ENCODE results near the gene THAP12. TPM values are rescaled to one million over a fixed set of nuclear protein-coding genes. Genes with fewer than 3 reads are reported as not detected.
"Not testable (repeated sequence)": the region's sequence is repeated elsewhere in the genome, so short reads cannot be mapped to it uniquely, and the experiment has no call there.

The THAP12 gene, protein sequence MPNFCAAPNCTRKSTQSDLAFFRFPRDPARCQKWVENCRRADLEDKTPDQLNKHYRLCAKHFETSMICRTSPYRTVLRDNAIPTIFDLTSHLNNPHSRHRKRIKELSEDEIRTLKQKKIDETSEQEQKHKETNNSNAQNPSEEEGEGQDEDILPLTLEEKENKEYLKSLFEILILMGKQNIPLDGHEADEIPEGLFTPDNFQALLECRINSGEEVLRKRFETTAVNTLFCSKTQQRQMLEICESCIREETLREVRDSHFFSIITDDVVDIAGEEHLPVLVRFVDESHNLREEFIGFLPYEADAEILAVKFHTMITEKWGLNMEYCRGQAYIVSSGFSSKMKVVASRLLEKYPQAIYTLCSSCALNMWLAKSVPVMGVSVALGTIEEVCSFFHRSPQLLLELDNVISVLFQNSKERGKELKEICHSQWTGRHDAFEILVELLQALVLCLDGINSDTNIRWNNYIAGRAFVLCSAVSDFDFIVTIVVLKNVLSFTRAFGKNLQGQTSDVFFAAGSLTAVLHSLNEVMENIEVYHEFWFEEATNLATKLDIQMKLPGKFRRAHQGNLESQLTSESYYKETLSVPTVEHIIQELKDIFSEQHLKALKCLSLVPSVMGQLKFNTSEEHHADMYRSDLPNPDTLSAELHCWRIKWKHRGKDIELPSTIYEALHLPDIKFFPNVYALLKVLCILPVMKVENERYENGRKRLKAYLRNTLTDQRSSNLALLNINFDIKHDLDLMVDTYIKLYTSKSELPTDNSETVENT
- total RNA-seq: 10 to 100 TPM; 50.8 to 53.1 TPM

DNA sequence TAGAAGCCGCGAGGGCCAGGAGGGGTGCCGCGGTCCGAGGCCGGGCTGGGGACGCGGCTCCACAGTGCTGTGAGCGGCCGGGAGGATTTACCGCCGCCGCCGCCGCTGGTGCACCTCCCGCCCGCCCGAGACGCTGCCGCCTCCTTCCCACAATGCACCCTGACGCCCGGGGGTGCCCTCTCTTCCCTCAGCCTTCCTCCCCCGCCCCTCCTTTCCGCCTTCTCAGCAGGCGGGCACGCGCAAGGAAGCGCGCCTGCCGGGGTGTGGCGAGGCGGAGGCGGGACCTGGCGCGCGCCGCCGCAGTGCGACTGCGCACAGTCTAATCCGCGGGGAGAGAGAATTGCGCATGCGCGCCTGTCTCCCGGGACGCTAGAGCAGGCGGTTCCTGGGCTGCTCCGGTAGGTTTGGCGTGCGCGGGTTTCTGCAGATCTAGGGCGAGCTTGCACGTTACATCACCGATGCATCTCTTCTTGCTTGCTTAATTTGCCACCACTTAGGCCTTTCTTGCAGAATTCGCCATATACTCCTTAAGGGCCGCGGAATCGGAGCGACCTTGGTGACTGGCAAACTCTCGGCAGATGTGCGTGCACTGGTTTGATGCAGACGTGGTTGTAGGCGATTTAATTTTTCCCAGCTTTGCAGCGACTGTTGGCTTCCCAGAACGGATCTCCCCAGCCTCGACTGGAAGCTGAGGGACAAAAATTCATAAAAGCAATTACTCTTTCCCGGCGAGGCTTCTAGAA is at the start of gene THAP12, which contains the start of gene GVQW3:
TSS of gene THAP12 (minus strand) at position 156 of the 743 bp plus-strand sequence. CDS start 296 bp downstream, outside the sequence.
TSS of gene GVQW3 (plus strand) at position 347 of the 743 bp plus-strand sequence. CDS start 506 bp downstream, outside the sequence.
- Mint-ChIP-seq H3K27me3 (ENCODE audit: low read depth) (no peaks in the 10 kb centered on the region), H3K4me3 (peak within 1 kb of the TSS; percentile 95), H3K9me3 (ENCODE audit: insufficient read depth) (no peaks in the 10 kb centered on the region), H3K4me1 (ENCODE audit: low read depth) (peaks cover 48% of the 10 kb centered on the region), H3K27ac (peak within 1 kb of the TSS; percentile 96), H3K36me3 (ENCODE audit: low read depth) (peaks cover 11% of the 10 kb centered on the region)
- DNase-seq: peak; percentile 98
- peak; percentile 88 for ATAC-seq
- CTCF ChIA-PET: interaction anchor here (1.1 to 2.4 kb wide), 2 partner anchors 173 to 174 kb away, joined by 5 to 8 read pairs; no protein-coding TSS in a partner anchor
- POLR2A ChIA-PET: interaction anchor here (1.6 kb wide), 1 partner anchor 65 kb away, joined by 6 read pairs; no protein-coding TSS in a partner anchor

DNA sequence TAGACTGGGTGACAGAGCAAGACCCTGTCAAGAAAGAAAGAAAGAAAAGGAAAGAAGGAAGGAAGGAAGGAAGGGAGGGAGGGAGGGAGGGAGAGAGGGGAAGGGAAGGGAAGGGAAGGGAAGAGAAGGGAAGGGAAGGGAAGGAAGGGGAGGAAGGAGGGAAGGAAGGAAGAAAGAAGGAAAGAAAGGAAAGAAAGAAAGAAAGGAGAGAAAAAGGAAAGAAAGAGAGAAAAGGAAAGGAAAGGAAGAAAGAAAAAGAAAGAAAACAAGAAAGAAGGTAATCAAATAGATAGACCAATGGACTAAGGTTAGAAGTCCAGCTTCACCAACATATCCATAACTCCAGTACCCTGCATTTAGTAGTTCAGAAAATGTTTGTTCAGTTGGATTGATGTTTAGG is 45.7 kb upstream of the THAP12 start:
- Mint-ChIP-seq H3K9me3 (ENCODE audit: insufficient read depth) (no peaks in the 10 kb centered on the region), H3K4me1 (ENCODE audit: low read depth) (peaks cover 6% of the 10 kb centered on the region), H3K4me3 (no peak overlapping the region), H3K27me3 (ENCODE audit: low read depth) (peaks cover 15% of the 10 kb centered on the region), H3K27ac (no peak overlapping the region), H3K36me3 (ENCODE audit: low read depth) (no peaks in the 10 kb centered on the region)
- no peak for ATAC-seq
- ChIA-PET CTCF (interaction anchor here (1.1 kb wide), 1 partner anchor 296 kb away, joined by 3 read pairs; no protein-coding TSS in a partner anchor), POLR2A (no interaction called here)
- DNase-seq: no peak

DNA sequence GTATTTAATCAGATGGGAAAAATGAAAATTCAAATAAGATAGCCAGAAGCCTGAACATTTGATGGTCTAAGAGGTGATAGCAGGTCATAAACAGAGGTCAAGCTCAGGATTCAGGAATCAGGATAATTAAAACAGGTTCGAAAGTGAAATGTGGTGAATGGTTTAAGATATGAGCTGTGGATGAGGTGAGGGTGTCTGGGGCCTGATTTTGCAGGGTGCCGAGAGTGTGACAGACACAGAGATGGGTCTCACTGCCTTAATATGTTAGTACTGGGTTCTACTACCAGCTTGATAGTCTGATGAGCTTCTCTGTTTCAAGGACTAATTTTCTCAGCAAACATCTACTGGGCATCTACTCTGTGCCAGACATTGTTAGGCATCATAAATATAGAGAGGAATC is 44.0 kb upstream of the THAP12 start:
- H3K27me3 Mint-ChIP-seq (ENCODE audit: low read depth): peaks cover 15% of the 10 kb centered on the region
- peaks cover 6% of the 10 kb centered on the region for H3K4me1 Mint-ChIP-seq (ENCODE audit: low read depth)
- H3K9me3 Mint-ChIP-seq (ENCODE audit: insufficient read depth): no peaks in the 10 kb centered on the region
- ChIA-PET CTCF (interaction anchor here (1.1 to 1.6 kb wide), 2 partner anchors 8 to 217 kb away, joined by 3 to 4 read pairs; no protein-coding TSS in a partner anchor), POLR2A (no interaction called here)
- H3K36me3 Mint-ChIP-seq (ENCODE audit: low read depth): no peaks in the 10 kb centered on the region
- H3K4me3 Mint-ChIP-seq: no peak overlapping the region
- H3K27ac Mint-ChIP-seq: no peak overlapping the region
- DNase-seq (no peak), ATAC-seq (no peak)

DNA sequence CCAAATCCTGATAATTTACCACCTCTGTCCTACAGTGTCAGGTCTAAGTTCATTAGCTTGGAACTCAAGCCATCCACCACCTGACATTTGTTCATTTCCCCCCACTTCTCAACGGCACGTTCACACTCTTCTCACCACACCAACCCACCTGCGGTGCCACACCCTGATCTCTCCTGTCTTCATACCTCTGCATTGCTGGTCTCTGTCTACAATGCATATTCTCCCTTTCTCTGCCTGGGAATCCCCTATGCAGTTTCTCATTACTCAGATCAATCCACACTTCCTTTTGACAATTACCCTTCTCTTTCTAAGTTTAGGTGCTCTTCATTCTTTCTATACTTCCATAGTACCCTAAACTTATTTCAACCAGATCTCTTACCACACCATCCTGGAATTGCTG is 43.4 kb upstream of the THAP12 start:
- H3K27ac Mint-ChIP-seq: no peak overlapping the region
- ChIA-PET POLR2A (no interaction called here), CTCF (interaction anchor here (0.6 to 1.6 kb wide), 3 partner anchors 105 to 541 kb away, joined by 3 to 4 read pairs (median 3); no protein-coding TSS in a partner anchor)
- H3K27me3 Mint-ChIP-seq (ENCODE audit: low read depth): peaks cover 15% of the 10 kb centered on the region
- no peak overlapping the region for H3K4me3 Mint-ChIP-seq
- H3K9me3 Mint-ChIP-seq (ENCODE audit: insufficient read depth): no peaks in the 10 kb centered on the region
- no peaks in the 10 kb centered on the region for H3K36me3 Mint-ChIP-seq (ENCODE audit: low read depth)
- peaks cover 6% of the 10 kb centered on the region for H3K4me1 Mint-ChIP-seq (ENCODE audit: low read depth)
- DNase-seq: no peak
- ATAC-seq: no peak

DNA sequence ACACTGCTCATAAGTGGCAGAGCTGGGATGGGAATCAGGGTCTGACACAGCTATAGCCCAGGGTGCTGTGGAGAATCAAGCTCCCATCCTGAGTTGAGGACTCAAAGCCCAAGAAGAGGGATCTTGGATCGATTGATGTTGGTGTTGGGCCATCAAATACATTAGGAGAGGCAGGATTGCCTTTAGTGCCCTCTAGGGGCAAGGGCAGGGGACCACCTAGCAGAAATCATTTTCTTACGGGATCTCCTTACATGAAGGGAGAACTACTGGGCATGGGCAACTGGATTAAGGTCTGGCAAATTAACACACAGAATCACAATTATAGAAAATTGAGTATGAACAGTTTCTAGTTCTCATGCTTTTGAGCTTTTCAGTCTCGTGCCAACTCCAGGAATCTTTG is 39.0 kb upstream of the THAP12 start:
- Mint-ChIP-seq H3K27me3 (ENCODE audit: low read depth) (peaks cover 13% of the 10 kb centered on the region), H3K4me3 (no peak overlapping the region), H3K4me1 (ENCODE audit: low read depth) (peaks cover 6% of the 10 kb centered on the region), H3K36me3 (ENCODE audit: low read depth) (no peaks in the 10 kb centered on the region), H3K9me3 (ENCODE audit: insufficient read depth) (no peaks in the 10 kb centered on the region), H3K27ac (no peak overlapping the region)
- ChIA-PET POLR2A (no interaction called here), CTCF (interaction anchor here (0.6 to 2.4 kb wide), 10 partner anchors 8 to 260 kb away, joined by 3 to 10 read pairs (median 5); partner anchors contain the start of gene WNT11)
- DNase-seq: peak; percentile 33
- peak; percentile 65 for ATAC-seq

DNA sequence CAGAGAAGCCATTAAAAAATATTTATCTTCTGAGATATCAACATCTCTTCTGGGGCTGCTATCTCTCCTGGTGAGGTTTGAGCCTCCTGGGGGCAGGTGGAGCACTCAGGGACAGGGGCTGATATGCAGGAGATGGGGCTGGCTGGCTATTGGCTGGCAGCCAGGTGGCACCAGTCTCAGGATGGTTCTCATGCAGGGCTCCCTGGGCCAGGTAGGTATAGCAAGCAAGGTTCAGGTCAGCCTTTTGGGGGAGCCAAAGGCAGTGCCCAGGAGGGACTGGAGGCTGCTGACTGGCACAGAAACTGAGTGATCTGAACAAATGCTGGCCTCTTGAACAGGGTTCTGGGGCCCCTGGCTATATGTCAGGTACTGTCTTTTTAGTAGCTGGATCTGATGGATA is 34.1 kb upstream of the THAP12 start:
- Mint-ChIP-seq H3K4me3 (no peak overlapping the region), H3K36me3 (ENCODE audit: low read depth) (no peaks in the 10 kb centered on the region), H3K9me3 (ENCODE audit: insufficient read depth) (no peaks in the 10 kb centered on the region), H3K27me3 (ENCODE audit: low read depth) (peaks cover 19% of the 10 kb centered on the region), H3K27ac (no peak overlapping the region), H3K4me1 (ENCODE audit: low read depth) (no peaks in the 10 kb centered on the region)
- POLR2A ChIA-PET: no interaction called here
- CTCF ChIA-PET: no interaction called here
- DNase-seq (no peak), ATAC-seq (no peak)

DNA sequence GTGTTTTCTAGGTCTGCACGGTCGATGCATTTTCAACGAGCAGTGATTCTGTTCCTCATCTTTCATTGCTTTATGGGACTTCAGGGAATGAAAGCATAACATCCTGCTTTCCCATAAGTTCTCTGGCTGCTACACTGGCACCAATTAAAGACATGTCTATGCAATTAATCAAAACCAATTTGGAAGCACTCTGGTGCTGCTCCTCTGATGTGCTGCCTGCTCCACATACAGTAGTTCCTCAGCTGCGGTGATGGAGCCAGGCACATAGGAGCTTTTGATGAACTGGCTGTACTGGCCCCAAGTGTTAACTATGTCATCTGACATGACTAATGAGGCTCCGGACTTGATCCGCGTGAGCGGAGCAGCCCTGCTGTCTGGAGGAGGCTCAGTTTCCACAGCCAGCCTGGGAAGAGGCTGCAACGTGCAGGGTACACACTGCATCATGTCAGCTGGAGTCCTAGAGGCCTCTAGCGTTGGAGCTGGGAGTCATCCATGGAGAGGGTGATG is 30.0 kb upstream of the THAP12 start:
- no peak for DNase-seq
- ChIA-PET CTCF (no interaction called here), POLR2A (no interaction called here)
- Mint-ChIP-seq H3K4me1 (ENCODE audit: low read depth) (no peaks in the 10 kb centered on the region), H3K27ac (no peak overlapping the region), H3K36me3 (ENCODE audit: low read depth) (no peaks in the 10 kb centered on the region), H3K9me3 (ENCODE audit: insufficient read depth) (no peaks in the 10 kb centered on the region), H3K27me3 (ENCODE audit: low read depth) (peaks cover 10% of the 10 kb centered on the region), H3K4me3 (no peak overlapping the region)
- no peak for ATAC-seq

DNA sequence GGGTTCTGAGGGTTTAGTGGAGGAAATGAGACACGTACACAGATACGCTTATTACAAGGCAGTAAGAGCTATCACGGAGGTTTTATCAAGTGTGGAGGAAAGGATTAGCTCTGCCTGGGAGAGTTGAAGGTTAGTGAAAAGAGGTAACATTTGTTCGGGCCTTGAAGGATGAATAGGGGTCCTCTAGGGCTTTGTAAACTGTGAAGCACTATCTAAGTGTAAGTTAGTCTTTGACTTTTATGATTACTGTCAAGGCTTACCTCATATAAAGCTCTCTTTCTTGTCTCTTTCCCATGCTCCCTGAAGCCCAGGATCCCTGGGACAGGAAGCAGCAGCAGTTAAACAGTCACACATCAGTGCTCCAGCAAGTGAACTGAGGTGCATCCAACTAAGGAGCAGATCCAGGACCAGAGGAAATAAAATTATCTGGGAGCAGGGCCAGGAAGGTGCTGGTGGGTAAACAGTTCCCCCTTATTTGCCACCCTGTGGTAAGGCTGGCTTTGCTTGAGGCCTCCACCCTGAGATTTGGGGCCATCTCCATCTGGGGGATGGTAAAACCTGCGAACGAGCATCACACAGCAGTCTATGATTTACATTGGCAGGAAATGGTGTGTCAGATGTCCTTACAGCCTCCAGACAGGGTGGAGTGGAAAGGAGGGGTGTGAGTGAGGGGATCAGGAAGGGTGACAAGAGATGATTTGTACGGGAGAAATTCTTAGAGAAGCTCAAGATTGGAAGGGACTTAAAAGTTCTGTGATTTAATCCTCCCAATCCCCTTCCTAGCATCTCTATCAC is 27.4 kb upstream of the THAP12 start:
- no peaks in the 10 kb centered on the region for H3K9me3 Mint-ChIP-seq (ENCODE audit: insufficient read depth)
- DNase-seq (no peak), ATAC-seq (no peak)
- H3K27ac Mint-ChIP-seq: no peak overlapping the region
- H3K27me3 Mint-ChIP-seq (ENCODE audit: low read depth): peaks cover 3% of the 10 kb centered on the region
- POLR2A ChIA-PET: interaction anchor here (0.6 kb wide), 1 partner anchor 41 kb away, joined by 4 read pairs; no protein-coding TSS in a partner anchor
- H3K4me1 Mint-ChIP-seq (ENCODE audit: low read depth): no peaks in the 10 kb centered on the region
- CTCF ChIA-PET: no interaction called here
- no peak overlapping the region for H3K4me3 Mint-ChIP-seq
- no peaks in the 10 kb centered on the region for H3K36me3 Mint-ChIP-seq (ENCODE audit: low read depth)

DNA sequence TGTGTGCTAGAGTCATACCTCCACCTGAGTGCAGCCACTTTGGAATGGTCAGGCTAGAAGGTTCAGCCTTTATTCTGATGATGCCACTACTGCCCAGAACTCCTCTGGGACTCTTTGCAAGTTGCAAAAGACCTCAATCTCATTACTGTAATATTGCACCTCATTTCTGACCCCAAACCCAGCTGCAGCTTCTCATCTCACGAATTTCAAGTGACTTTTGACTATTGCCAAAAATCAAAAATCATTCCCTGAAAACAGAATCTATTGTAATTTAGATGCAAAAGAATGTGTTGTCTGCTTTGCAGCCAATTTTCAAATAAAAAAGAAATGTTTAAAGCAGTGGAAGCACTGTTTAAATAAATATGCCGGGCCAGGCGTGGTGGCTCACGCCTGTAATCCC is 25.4 kb upstream of the THAP12 start:
- ChIA-PET POLR2A (no interaction called here), CTCF (no interaction called here)
- no peak for DNase-seq
- Mint-ChIP-seq H3K4me1 (ENCODE audit: low read depth) (no peaks in the 10 kb centered on the region), H3K27me3 (ENCODE audit: low read depth) (peaks cover 3% of the 10 kb centered on the region), H3K9me3 (ENCODE audit: insufficient read depth) (no peaks in the 10 kb centered on the region), H3K27ac (no peak overlapping the region), H3K4me3 (no peak overlapping the region), H3K36me3 (ENCODE audit: low read depth) (no peaks in the 10 kb centered on the region)
- no peak for ATAC-seq

DNA sequence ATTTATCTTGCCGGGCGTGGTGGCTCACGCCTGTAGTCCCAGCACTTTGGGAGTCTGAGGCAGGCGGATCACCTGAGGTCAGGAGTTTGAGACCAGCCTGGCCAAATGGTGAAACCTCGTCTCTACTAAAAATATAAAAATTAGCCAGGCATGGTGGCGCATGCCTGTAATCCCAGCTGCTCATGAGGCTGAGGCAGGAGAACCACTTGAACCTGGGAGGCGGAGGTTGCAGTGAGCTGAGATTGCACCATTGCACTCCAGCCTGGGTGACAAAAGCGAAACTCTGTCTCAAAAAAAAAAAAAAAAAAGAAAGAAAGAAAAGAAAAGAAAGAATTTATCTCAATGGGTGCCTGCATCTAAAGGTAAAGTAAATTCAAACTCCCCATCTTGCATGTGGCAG is 20.6 kb upstream of the THAP12 start:
- H3K36me3 Mint-ChIP-seq (ENCODE audit: low read depth); POLR2A ChIA-PET; H3K9me3 Mint-ChIP-seq (ENCODE audit: insufficient read depth); ATAC-seq; H3K4me1 Mint-ChIP-seq (ENCODE audit: low read depth); H3K4me3 Mint-ChIP-seq; DNase-seq; H3K27ac Mint-ChIP-seq; H3K27me3 Mint-ChIP-seq (ENCODE audit: low read depth): not testable (repeated sequence)
- CTCF ChIA-PET: interaction anchor here (1.7 kb wide), 1 partner anchor 193 kb away, joined by 5 read pairs; no protein-coding TSS in a partner anchor

DNA sequence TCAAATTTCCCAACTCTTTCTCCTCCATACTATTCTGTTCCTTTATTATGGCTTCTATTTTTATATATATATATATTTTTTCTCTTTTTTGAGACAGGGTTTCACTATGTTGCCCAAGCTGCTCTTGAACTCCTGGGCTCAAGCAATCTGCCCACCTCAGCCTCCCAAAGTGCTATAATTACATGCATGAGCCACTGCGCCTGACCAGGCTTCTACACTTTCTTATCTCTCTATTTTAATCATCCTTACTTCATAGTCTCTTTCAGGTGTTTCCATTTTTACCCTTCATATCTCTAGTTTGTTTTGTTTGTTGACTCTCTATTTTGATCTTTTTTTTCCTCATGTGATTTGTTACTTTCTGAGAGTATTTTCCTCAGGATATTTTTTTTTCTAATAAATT is 20.0 kb upstream of the THAP12 start:
- POLR2A ChIA-PET: no interaction called here
- no peaks in the 10 kb centered on the region for H3K27me3 Mint-ChIP-seq (ENCODE audit: low read depth)
- CTCF ChIA-PET: interaction anchor here (1.7 kb wide), 1 partner anchor 193 kb away, joined by 5 read pairs; no protein-coding TSS in a partner anchor
- no peak for DNase-seq
- no peaks in the 10 kb centered on the region for H3K9me3 Mint-ChIP-seq (ENCODE audit: insufficient read depth)
- H3K27ac Mint-ChIP-seq: no peak overlapping the region
- no peaks in the 10 kb centered on the region for H3K36me3 Mint-ChIP-seq (ENCODE audit: low read depth)
- ATAC-seq: no peak
- no peak overlapping the region for H3K4me3 Mint-ChIP-seq
- H3K4me1 Mint-ChIP-seq (ENCODE audit: low read depth): no peaks in the 10 kb centered on the region
